HUDEP-2 (cell line): ENCODE results near the gene EEF1A2.

Source experiments
- DNase-seq, 76 experiments: peaks; one replicate each; lab custom pipeline; 2025; ENCODE audit not compliant: unreplicated experiment in 76 of 76; lab: John Stamatoyannopoulos, UW

The EEF1A2 gene

GRCh38 chr20:63440366-63440955, 58.4 kb downstream of the EEF1A2 start:
- DNase-seq, result no peak

GRCh38 chr20:63439866-63440265, 59.0 kb downstream of the EEF1A2 start:
- no peak for DNase-seq

GRCh38 chr20:63438121-63438520, 60.8 kb downstream of the EEF1A2 start:
- DNase-seq, result no peak
